Stimulated activated CD4-positive, alpha-beta T cell treated with anti-CD3 and anti-CD28 coated beads, Interleukin-15, amount 100 ng/mL, for 48 hours (primary cell): Measurements from ENCODE around the gene TNFAIP8L1.
A peak's percentile ranks its signal among the peaks of the same experiment; 100 is the strongest.

Source experiments
- DNase-seq, 2 donors: peaks; one replicate each; pipeline ENCODE4 v3.0.0-alpha.2; 2020; ENCODE audit warnings: low read depth in 2 of 2

TNFAIP8L1 gene

DNA sequence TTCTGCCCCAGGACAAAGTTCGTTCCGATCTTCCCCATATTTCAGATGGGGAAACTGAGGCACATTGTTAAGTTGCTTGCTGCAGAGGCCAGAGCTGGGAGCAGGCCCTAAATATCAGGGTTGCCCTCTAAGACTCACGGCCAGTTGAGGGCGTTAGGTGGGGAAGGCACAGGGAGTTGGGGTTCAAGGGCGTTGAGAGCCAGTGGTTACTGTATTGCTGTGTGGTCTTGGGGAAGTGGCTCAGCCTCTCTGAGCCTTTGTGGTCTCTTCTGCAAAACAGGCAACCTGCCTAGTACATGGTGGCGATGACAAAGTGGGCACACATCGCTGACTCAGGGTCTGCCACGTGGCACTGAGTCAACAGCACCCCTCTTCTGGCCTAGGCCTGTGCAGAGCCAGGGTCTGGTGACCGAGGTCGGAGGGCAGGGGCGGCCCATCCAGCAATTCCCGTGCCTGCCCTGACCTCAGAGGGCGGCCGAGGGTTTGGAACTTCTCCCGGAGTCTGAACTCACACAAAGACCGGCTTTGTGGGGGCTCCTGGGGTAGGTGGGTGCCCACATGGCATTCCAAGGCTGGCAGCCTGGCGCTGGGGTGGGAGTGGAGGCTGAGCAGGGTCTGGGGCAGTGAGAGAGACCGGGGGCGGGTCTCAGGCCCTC is 10.2 kb downstream of the TNFAIP8L1 start:
- DNase-seq: no peak

DNA sequence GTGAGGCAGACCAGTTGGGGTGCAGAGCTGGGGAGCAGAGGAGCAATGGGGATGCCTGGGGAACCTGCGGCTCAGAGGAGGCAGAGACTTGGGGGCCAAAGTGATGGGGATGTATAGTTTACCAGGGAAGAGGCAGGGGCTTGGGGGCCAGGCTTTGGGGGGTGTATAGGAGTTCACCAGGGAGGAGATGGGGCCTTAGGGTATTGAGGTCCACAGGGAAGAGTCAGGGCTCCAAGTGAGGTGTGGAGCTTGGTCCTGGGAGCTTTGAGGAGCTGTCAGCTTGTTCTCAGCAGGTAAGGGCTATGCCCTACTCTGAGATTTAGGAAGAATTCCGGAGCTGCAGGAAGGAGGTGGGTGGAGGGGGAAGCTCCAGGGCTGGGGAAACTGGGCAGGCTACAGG is 10.8 kb downstream of the TNFAIP8L1 start:
- no peak for DNase-seq

DNA sequence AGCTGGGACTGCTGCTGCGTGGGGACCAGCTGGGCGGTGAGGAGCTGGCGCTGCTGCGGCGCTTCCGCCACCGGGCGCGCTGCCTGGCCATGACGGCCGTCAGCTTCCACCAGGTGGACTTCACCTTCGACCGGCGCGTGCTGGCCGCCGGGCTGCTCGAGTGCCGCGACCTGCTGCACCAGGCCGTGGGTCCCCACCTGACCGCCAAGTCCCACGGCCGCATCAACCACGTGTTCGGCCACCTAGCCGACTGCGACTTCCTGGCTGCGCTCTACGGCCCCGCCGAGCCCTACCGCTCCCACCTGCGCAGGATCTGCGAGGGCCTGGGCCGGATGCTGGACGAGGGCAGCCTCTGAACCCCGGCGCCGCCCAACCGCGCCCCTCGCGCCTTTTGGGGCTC is 12.8 kb downstream of the TNFAIP8L1 start:
- DNase-seq: no peak

DNA sequence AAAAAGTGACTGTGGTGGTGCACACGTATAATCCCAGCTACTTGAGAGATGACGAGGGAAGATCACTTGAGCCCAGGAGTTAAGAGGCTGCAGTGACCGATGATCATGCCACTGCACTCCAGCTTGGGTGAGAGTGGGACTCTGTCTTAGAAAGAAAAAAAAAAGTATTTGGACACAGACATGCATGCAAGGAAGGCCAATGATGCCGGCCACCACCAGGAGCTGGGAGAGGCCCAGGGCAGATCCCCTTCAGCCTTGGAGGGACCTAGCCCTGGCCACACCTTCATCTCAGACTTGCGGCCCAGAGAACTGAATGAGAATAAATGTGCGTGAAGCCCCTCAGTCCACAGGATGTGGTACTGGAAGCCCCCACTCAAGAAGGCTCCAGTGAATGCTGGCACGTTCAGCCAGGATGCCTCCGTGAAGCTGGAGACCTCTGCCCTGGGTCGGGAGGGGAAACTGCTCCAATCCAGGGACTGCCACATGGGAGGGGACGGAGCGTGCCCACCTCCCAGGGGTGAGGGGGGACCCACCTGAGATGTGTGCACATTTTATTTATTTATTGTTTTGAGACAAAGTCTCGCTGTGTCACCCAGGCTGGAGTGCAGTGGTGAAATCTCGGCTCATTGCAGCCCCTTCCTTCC is 14.6 kb downstream of the TNFAIP8L1 start:
- no peak for DNase-seq

DNA sequence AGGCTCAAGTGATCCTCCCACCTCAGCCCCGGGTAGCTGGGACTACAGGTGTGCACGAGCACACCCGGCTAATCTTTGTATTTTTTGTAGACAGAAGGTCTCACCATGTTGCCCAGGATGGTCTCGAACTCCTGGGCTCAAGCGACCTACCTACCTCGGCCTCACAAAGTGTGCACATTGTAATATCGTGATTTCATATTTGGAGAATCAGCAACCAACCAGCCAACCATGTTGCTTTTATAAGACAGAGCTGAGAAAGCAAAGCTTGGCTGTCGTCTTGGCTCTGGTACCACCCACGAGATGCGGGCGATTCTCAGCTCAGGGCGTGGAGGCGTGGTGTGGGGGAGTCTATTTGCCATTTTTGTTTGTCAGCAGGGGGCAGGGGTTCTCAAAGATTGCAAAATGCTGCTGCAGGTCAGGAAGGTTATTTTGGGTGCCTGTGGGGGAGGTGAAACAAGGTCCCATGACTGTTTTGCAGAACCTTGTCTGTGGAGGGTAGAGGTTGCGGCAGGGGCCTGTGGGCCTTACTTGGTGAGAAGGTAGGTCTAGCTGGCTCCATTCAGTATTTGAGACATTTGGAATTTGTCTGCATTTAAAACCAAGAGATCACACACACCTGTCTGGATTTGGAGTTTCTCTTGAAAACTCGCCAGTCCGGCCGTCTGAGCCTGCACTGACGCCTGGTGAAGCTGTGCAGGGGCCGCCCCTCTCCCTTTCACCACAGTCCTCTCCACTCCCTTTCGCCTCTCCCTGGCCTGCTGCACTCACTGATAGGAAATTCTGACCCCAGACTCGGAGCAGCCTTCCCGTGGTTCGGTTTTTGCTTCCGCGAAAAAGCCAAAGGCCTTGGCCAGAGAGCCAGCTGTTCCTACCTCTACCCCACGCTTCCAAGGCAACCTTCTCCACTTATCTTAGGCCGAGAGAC is 15.4 kb downstream of the TNFAIP8L1 start:
- no peak for DNase-seq

DNA sequence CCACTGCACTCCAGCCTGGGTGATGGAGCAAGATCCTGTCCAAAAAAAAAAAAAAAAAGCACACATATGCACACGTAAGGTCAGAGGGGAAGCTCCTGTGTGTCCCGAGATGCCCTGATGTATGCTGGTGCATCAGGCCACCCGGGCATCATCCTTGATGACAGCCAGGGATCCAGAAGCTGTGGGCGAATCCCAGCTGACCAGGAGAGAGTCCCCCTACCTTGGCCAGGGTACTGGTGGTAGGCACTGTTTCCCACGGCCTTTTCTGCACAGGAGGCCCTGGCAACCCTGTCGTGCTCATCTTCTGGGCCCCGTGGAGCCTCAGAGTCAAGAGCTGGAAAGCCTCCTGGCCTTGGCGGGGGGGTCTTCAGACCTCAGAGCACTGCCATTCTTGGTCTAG is 16.8 kb downstream of the TNFAIP8L1 start:
- DNase-seq: no peak

DNA sequence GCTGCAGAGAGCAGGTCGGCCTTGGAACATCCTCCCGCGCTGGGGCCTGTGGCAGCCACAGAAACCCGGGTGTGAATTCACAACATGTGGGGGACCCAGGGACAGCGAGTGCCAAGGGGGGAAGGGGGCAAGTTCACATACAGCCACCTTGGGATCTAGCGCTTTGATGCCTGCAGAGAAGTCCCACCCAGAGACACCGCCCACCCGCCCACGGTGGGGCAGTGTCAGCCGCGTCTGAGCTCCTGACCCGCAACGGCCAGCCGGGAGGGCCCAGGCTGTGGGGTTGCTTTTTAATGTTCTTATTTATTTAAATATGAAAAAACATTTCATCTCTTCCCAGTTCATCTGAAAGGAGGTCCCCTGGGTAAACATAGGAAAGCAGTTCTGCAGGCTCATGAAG is 17.9 kb downstream of the TNFAIP8L1 start:
- DNase-seq: no peak

DNA sequence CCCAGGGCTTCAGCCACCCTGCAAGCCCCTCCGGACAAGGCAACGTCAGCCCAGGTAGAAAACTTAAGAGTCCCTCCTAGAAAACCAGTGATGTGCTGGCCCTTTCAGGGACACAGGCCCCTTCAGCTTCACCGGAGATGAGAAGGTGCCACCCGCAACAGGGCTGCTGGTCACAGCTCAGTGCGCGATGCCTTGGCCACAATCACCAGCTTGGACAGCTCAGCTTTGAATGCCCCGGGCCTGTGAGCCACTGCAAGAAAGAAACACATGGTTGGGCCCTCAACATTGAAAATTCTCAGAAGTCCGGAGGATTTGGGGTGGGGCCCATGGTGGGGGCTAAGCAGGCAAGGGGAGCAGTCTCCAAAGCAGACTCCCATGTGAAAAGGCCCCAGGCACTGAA is 18.5 kb downstream of the TNFAIP8L1 start:
- no peak for DNase-seq

DNA sequence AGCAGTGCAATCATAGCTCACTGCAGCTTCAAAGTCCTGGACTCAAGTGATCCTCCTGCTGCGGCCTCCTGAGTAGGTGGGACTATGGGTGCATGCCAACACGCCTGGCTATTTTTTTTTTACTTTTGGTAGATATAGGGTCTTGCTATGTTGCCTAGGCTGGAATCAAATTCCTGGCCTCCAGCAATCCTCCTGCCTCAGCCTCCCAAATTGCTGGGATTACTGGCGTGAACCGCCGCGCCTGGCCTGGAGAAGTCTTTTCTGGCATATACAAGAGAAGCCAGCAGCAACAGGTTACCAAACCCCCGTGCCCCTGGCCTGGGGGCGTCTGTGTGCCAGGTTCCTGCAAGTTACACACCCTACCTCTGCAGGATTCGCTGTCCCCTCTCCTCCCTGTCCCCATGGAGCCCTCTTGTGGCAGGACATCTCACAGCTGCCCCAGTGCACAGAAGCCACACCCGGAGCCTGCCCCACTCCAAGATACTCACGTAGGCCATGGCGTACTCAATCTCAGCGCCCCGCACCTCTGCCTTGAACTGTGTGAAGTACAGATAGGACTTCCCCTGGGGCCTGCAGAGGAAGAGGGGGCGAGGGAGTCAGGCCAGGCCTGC is 21.0 kb downstream of the TNFAIP8L1 start:
- DNase-seq: no peak

DNA sequence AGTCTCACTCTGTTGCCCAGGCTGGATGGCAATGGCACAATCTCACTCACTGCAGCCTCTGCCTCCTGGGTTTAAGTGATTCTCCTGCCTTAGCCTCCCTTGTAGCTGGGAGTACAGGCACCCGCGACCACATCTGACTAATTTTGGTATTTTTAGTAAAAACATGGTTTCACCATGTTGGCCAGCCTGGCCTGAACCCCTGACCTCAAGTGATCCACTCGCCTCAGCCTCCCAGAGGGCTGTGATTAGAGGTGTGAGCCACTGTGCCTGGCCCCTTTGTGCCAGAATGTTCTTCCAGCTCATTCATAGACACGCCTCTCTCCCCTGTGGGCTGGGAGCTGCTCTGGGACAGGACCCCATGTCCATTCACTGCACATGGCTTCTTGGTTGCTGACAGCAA is 21.7 kb downstream of the TNFAIP8L1 start:
- no peak for DNase-seq

DNA sequence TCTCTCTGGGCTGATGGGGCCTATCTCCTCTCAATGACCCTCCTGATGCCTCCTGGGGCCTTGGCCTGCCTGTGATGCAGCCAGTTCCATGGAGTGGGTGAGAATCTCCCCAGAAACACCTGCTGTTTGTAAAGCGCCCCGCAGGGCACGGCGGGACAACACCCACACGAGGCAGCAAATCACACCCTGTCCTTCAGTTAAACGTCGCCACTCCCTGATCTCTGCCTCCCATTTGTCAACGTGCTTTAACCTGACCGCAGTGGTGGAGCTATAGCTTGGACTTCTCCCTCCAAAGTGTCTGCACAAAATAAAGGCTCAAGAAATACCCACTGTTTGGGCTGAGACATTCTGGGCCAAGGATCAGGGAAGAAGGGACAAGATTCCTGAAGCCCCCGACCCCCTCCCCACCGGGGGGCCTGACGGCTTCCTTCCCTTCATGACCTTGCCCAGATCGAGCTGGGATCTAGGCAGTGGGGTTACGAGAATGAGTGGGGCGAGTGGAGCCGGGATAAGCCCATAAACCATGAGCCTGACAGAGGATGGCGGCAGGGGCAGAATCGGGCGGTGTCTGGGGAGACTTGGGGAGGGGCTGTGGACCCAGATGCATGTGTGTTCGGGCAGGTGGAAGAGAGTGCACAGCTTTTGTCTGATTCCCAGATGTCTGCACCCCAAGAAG is 22.8 kb downstream of the TNFAIP8L1 start:
- no peak for DNase-seq

DNA sequence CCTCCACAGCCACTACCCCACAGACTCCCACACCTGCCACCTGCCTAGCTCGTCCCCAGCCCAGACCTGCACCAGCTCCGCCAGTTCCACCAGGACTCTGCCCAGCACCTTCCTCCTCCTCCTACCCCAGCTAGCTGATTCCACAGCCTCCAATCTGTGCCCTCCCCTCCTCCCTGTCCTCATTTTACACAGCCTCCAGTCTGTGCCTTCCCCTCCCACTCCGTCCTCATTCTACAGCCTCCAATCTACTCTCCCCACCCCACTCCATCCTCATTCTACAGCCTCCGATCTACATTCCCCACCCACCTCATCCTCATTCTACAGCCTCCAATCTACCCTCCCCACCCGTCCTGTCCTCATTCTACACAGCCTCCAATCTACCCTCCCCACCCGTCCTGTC is 23.5 kb downstream of the TNFAIP8L1 start:
- DNase-seq: no peak

DNA sequence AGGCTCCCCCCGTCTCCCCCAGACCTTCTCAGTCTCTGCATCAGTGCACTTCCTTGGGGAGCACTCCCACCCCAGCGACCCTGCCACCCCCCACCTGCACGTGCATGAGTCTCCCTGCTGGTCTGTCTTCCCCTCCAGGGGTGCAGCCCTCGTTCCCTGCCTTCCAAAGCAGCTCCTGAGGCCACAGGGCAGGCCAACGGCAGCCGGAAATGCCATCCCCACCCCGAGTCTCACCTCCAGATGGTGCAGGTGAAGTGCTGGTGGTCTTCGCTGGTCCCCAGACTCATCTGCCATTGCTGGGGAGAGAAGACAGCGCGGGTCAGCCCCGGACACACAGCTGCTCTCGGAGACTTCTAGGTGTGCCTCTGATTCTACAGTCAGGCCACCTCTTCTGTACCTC is 25.3 kb downstream of the TNFAIP8L1 start:
- DNase-seq: no peak

DNA sequence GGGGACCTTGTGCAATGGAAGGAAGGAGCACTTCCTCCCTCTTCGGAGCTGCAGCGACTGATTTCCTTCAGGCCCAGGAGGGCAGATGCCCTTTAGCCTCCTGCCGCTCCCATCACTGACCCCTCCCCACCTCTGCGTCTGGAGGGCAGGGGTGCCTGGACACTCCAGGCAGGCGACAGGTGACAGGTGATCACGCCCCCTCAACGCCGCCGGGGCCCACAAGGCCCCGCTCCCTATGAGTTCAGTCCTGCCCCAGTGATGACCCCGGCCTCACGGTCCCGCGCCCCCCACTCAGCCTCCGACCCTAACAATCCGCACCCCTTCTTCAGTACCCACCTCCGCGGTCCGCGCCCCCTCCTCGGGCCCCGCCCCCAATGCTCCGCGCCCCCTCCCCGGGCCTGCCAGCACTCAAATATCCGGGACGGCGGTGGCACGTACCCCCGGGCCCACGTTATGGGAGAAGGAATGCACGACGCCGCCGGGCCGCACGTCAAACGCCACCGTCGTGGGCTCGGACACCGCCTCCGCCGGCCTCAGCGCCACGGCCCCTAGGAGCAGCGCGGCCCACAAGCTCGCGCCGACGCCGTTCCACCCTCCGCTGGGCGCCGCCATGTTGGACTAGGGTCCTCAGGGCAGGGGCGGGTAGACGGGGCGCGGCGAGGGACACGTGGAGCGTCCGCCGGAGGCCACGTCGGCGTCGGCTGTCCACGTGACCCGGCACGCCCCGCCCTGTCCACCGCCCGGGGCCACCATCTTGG is 30.6 kb downstream of the TNFAIP8L1 start, which contains the start of gene MYDGF:
Gene MYDGF (minus strand): TSS at position 620 of the 758 bp plus-strand sequence. CDS start 8 bp downstream, at position 612.
- DNase-seq: peak; percentile 87 to 93

DNA sequence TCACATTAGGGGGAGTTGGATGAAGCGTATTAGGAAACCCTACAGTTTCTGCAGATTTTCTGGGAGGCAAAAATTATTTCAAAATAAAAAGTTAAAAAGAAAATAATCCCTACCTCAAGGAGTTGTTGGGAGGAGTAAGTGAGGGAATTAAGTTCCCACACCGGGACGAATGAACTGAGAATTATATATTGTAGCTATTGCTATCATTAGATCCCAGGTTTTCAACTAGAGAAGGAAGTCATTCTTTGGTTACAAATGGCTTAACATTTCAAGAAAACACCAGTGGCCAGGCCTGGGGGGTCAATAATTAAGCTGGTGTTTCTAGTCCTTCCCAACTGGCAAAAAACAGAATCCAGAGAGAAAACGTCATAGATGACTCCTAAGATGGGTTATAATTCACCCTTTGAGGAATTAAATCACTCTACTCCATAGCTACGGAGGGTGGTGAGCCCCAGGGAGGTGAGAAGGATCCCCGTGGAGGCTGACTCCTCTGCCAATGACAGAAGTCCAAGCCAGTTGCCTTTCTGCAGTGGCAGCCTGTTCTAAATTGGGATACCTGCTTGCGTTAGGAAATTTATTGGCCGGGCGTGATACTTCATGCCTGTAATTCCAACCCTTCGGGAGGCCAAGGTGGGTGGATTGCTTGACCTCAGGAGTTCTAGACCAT is 32.0 kb downstream of the TNFAIP8L1 start:
- no peak for DNase-seq

DNA sequence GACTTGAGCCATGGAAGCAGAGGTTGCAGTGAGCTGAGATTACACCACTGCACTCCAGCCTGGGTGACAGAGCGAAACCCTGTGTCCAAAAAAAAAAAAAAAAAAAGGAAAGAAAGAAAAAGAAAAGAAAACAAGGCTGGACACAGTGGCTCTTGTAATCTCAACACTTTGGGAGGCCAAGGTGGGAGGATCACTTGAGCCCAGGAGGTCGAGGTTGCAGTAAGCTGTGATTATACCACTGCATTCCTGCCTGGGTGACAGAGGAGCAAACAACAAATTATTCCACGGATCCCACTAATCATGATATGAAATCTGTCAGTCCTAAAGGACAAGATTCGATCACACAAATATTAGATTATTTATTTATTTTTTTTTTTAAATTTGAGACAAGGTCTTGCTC is 33.9 kb downstream of the TNFAIP8L1 start:
- DNase-seq: no peak

DNA sequence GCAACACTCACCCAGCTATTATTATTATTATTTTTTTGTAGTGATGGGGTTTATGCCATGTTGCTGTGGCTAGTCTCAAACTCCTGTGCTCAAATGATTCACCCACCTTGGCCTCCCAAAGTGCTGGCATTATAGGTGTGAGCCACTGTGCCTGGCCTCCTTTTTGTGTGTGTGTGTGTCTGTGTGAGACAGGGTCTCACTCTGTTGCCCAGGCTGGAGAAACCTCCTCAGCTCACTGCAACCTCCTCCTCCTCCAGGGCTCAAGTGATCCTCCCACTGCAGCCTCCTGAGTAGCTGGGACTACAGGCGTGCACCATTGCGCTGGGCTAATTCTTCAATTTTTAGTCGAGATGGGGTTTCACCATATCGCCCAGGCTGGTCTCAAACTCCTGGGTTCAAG is 34.4 kb downstream of the TNFAIP8L1 start:
- DNase-seq: no peak

DNA sequence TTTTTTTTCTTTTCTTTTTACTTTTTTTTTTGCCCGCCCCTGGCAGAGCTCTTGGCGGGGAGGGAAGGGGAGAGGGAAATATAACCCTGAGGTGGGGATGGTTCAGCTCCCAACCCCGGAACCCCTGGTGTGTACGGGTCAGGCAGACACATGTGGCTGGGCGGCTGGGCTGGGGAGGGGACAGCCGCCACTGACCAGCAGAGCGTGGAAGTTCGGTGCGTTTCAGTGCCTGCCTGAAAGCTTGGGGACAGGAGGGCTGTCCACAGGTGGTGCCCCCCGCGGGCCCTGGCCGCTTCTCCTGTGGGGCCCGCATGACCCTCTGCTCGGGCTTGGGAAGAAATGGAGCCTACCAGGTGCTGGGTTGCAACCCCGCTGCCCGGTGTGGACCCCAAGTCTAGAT is 36.0 kb downstream of the TNFAIP8L1 start:
- no peak for DNase-seq

DNA sequence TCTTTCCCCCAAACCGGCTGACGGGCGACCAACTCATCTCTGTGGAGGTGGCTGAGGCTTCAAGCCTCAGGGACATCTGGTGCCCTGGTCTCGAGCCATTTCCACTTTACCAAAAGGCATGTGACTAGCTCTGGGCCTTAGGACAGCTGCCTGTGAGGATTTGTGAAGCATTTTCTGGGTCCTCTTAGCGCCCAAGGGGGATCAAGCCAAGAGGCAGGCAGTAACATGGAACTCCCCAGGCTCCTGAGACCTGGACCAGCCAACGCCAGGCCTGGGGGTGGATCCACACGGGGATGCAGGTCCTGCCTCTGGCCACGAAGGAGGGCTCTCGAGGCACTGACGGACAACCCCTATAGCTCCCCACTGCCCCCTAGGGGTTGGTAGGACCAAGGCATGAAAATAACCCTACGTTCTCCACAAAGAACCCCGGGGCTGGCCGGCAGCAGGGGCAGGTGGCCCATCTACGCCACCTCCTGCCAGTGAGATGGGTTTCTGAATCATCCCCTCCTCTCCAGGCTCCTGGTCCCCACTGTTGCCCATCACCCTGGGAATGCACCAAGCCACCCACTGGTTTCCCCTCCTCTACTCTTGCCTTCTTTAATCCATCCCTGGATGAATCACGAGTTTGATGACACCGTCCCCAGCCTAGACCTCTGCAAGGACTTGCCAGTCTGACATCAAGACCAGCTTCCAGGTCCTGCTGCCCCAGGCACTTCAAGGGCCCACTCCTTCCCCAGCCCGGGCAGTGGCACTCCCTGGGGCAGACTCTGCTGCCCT is 37.8 kb downstream of the TNFAIP8L1 start:
- DNase-seq: no peak
